A549 (cell line): Measurements from ENCODE around the gene GRK7.

ENCODE experiments used
- KDM5A ChIP-seq: fragments of 200-600 bp; sonication (generic); IDR thresholded peaks from 2 replicates; pipeline ENCODE4 v1.6.1; 2016; ENCODE audit warnings: antibody characterized with exemption, mild to moderate bottlenecking
- SMC3 ChIP-seq: fragments of >200 bp; sonication (Bioruptor Twin); formaldehyde crosslinking; IDR thresholded peaks from 3 replicates; pipeline ENCODE4 v1.6.1; 2018; ENCODE audit warnings: inconsistent platforms
- TF ChIP-seq, protein P1 (sequence below): fragments of >200 bp; sonication (Bioruptor Twin); formaldehyde crosslinking; IDR thresholded peaks from 3 replicates; pipeline ENCODE4 v1.5.1; 2016
- TF ChIP-seq, protein P2 (sequence below): fragments of 450-650 bp; IDR thresholded peaks from 2 replicates; pipeline ENCODE4 v1.6.1; 2014; ENCODE audit warnings: antibody characterized with exemption

DNA sequence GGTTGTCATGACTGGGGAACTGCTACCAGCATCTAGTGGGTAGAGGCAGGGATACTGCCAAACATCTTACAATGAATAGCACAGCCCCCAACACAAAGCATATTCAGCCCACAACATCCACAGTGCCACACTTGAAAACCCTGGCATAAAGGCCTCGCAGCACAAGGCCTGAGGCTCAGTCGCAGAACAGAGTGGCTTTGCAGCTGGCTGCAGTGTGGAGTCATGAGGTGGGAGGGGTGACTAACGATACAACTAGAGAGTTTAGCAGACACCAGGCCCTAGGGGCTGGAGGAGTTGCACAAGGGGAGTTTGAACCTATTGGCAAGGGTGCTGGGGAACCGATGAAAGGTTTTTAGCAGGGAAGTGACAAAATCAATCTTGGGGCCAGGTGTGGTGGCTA, 32.1 kb downstream of the GRK7 start:
- TF ChIP-seq KDM5A = no peak
- TF ChIP-seq, protein P1, sequence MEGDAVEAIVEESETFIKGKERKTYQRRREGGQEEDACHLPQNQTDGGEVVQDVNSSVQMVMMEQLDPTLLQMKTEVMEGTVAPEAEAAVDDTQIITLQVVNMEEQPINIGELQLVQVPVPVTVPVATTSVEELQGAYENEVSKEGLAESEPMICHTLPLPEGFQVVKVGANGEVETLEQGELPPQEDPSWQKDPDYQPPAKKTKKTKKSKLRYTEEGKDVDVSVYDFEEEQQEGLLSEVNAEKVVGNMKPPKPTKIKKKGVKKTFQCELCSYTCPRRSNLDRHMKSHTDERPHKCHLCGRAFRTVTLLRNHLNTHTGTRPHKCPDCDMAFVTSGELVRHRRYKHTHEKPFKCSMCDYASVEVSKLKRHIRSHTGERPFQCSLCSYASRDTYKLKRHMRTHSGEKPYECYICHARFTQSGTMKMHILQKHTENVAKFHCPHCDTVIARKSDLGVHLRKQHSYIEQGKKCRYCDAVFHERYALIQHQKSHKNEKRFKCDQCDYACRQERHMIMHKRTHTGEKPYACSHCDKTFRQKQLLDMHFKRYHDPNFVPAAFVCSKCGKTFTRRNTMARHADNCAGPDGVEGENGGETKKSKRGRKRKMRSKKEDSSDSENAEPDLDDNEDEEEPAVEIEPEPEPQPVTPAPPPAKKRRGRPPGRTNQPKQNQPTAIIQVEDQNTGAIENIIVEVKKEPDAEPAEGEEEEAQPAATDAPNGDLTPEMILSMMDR = no peak
- no peak for TF ChIP-seq SMC3
- TF ChIP-seq, protein P2, sequence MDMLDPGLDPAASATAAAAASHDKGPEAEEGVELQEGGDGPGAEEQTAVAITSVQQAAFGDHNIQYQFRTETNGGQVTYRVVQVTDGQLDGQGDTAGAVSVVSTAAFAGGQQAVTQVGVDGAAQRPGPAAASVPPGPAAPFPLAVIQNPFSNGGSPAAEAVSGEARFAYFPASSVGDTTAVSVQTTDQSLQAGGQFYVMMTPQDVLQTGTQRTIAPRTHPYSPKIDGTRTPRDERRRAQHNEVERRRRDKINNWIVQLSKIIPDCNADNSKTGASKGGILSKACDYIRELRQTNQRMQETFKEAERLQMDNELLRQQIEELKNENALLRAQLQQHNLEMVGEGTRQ = no peak
